H1 (cell line): ENCODE results near the gene SLC22A23. TPM values are rescaled to one million over a fixed set of nuclear protein-coding genes. Genes with fewer than 3 reads are reported as not detected.

Source experiments
- CTCF ChIA-PET: fragments of 300-600 bp; sonication (Branson Sonifier 250); formaldehyde crosslinking; loops from one replicate; lab custom pipeline; 2021; ENCODE audit not compliant: partially characterized antibody; lab: Charles Lee
- POLR2A ChIA-PET: fragments of 300-600 bp; sonication (Branson Sonifier 250); formaldehyde crosslinking; loops from one replicate; lab custom pipeline; 2021; ENCODE audit warnings: inconsistent platforms; ENCODE audit not compliant: partially characterized antibody; lab: Charles Lee
- DNase-seq, 2 experiments: peaks; one replicate each; pipeline versions ENCODE4 v3.0.0 to v3.0.0-alpha.2; 2010 to 2022; ENCODE audit warnings: low spot score in 2 of 2, low read depth in 1 of 2, mixed read lengths in 1 of 2
- FAIRE-seq: peaks from 2 replicates; lab custom pipeline; 2011; peaks lifted over from hg19 to GRCh38; lab: Jason Lieb, UNC
- H2AFZ ChIP-seq: 2 replicates; pipeline ENCODE4 v1.8.1; 2012; ENCODE audit warnings: low read length, inconsistent platforms
- H2AK5ac ChIP-seq: 2 replicates; pipeline ENCODE4 v1.6.1; 2013; ENCODE audit warnings: low read depth, low read length
- H2BK120ac ChIP-seq: replicated peaks from 2 replicates; pipeline ENCODE3; 2013; ENCODE audit warnings: low read depth, low read length, inconsistent platforms
- H2BK12ac ChIP-seq: 2 replicates; pipeline ENCODE4 v1.6.1; 2013; ENCODE audit warnings: low read depth, low read length
- H2BK15ac ChIP-seq: 2 replicates; pipeline ENCODE4 v1.6.1; 2013; ENCODE audit warnings: low read length
- H2BK20ac ChIP-seq: 2 replicates; pipeline ENCODE4 v1.6.1; 2013; ENCODE audit warnings: low read length
- H2BK5ac ChIP-seq: 2 replicates; pipeline ENCODE4 v1.6.1; 2013; ENCODE audit warnings: low read depth, low read length
- H3K14ac ChIP-seq: 2 replicates; pipeline ENCODE4 v1.6.1; 2013; ENCODE audit warnings: inconsistent platforms; ENCODE audit not compliant: insufficient read length
- H3K18ac ChIP-seq: 2 replicates; pipeline ENCODE4 v1.6.1; 2013; ENCODE audit warnings: low read length; ENCODE audit errors: extremely low read depth
- H3K23ac ChIP-seq: 2 replicates; pipeline ENCODE4 v1.6.1; 2013; ENCODE audit warnings: inconsistent platforms; ENCODE audit not compliant: insufficient read length
- H3K23me2 ChIP-seq: 2 replicates; pipeline ENCODE4 v1.6.1; 2013; ENCODE audit warnings: low read depth, low read length
- H3K27ac ChIP-seq: 2 replicates; pipeline ENCODE4 v1.6.1; 2011; ENCODE audit warnings: low read depth, low read length, inconsistent platforms
- H3K27me3 ChIP-seq, 4 experiments: replicated peaks in 1 of 4; 1 replicate in 1 of 4; 2 replicates in 3 of 4; pipeline versions ENCODE4 v1.6.1 to v1.8.1; 2011 to 2013; ENCODE audit warnings: low read length in 3 of 4, mild to moderate bottlenecking in 3 of 4, inconsistent platforms in 2 of 4, mixed read lengths in 2 of 4, moderate library complexity in 1 of 4; ENCODE audit not compliant: control insufficient read depth in 3 of 4, insufficient read depth in 3 of 4; ENCODE audit errors: extremely low read depth in 1 of 4
- H3K36me3 ChIP-seq, 4 experiments: 2 replicates each; pipeline versions ENCODE4 v1.6.1 to v1.8.1; 2011 to 2013; ENCODE audit warnings: mild to moderate bottlenecking in 4 of 4, low read length in 3 of 4, moderate library complexity in 2 of 4, control low read depth in 1 of 4, inconsistent platforms in 1 of 4; ENCODE audit not compliant: insufficient read depth in 4 of 4, control insufficient read depth in 2 of 4
- H3K4ac ChIP-seq: replicated peaks from 2 replicates; pipeline ENCODE3; 2013; ENCODE audit warnings: low read length, low read depth, mixed read lengths, inconsistent platforms; ENCODE audit not compliant: insufficient read length
- H3K4me1 ChIP-seq, 4 experiments: replicated peaks in 1 of 4; 1 replicate in 1 of 4; 2 replicates in 3 of 4; pipeline versions ENCODE4 v1.6.1 to v1.8.1; 2011 to 2013; ENCODE audit warnings: low read length in 3 of 4, inconsistent platforms in 2 of 4, mixed read lengths in 1 of 4; ENCODE audit not compliant: insufficient read depth in 4 of 4, control insufficient read depth in 3 of 4
- H3K4me2 ChIP-seq, 2 experiments: 2 replicates each; pipeline versions ENCODE4 v1.6.1 to v1.8.1; 2011 to 2013; ENCODE audit warnings: low read depth in 2 of 2, low read length in 2 of 2, control low read depth in 1 of 2, inconsistent platforms in 1 of 2, mild to moderate bottlenecking in 1 of 2; ENCODE audit not compliant: insufficient read depth in 1 of 2
- H3K4me3 ChIP-seq, 4 experiments: fragments of 200-600, 300-600 bp in 1 of 4; sonication (generic), shearing (Covaris generic), sonication (Bioruptor Twin) in 1 of 4; 2 replicates each; pipeline versions ENCODE4 v1.5.1 to v1.8.1; 2011 to 2016; ENCODE audit warnings: low read length in 4 of 4, low read depth in 3 of 4, control low read depth in 2 of 4, inconsistent platforms in 2 of 4, mild to moderate bottlenecking in 2 of 4, mixed read lengths in 1 of 4, moderate library complexity in 1 of 4; ENCODE audit not compliant: insufficient read depth in 2 of 4; ENCODE audit errors: extremely low read depth in 1 of 4
- H3K56ac ChIP-seq: replicated peaks from 2 replicates; pipeline ENCODE3; 2013; ENCODE audit warnings: low read depth, mild to moderate bottlenecking, mixed read lengths, low read length, inconsistent platforms; ENCODE audit not compliant: insufficient read length
- H3K79me1 ChIP-seq: 2 replicates; pipeline ENCODE4 v1.6.1; 2013; ENCODE audit warnings: low read depth, low read length, control low read depth
- H3K79me2 ChIP-seq, 2 experiments: 2 replicates each; pipeline versions ENCODE4 v1.6.1 to v1.8.1; 2012 to 2013; ENCODE audit warnings: low read length in 2 of 2, mild to moderate bottlenecking in 2 of 2, inconsistent platforms in 1 of 2; ENCODE audit not compliant: insufficient read depth in 2 of 2, control insufficient read depth in 1 of 2
- H3K9ac ChIP-seq, 4 experiments: replicated peaks in 1 of 4; 1 replicate in 1 of 4; 2 replicates in 3 of 4; pipeline versions ENCODE4 v1.6.1 to v1.8.1; 2011 to 2013; ENCODE audit warnings: low read depth in 3 of 4, low read length in 3 of 4, control low read depth in 2 of 4, mild to moderate bottlenecking in 2 of 4, moderate library complexity in 2 of 4, inconsistent platforms in 1 of 4; ENCODE audit errors: extremely low read depth in 1 of 4
- H3K9me3 ChIP-seq, 2 experiments: 2 replicates each; pipeline versions ENCODE4 v1.6.1 to v1.8.1; 2012 to 2013; ENCODE audit warnings: mild to moderate bottlenecking in 2 of 2, moderate library complexity in 2 of 2, control low read depth in 1 of 2, inconsistent platforms in 1 of 2, low read depth in 1 of 2, low read length in 1 of 2, mixed read lengths in 1 of 2; ENCODE audit not compliant: insufficient read depth in 2 of 2
- H4K20me1 ChIP-seq, 2 experiments: replicated peaks in 1 of 2; 2 replicates each; pipeline versions ENCODE3 to v1.8.1; 2011 to 2013; ENCODE audit warnings: inconsistent platforms in 2 of 2, low read length in 2 of 2, mild to moderate bottlenecking in 1 of 2; ENCODE audit not compliant: insufficient read depth in 2 of 2, control insufficient read depth in 1 of 2
- H4K5ac ChIP-seq: 2 replicates; pipeline ENCODE4 v1.6.1; 2013; ENCODE audit warnings: low read length, low read depth, mixed read lengths, inconsistent platforms; ENCODE audit not compliant: insufficient read length
- H4K8ac ChIP-seq: 2 replicates; pipeline ENCODE4 v1.8.0; 2013; ENCODE audit warnings: mild to moderate bottlenecking, moderate library complexity, low read length, inconsistent platforms; ENCODE audit not compliant: insufficient read depth; ENCODE audit errors: extremely low read depth
- H4K91ac ChIP-seq: replicated peaks from 2 replicates; pipeline ENCODE3; 2013; ENCODE audit warnings: low read length, mixed read lengths, inconsistent platforms; ENCODE audit not compliant: insufficient read length
- JUND ChIP-seq: IDR thresholded peaks from 2 replicates; pipeline ENCODE4 v1.6.1; 2011; ENCODE audit warnings: mild to moderate bottlenecking, improper control_type of control experiment, low read length
- TAF7 ChIP-seq: optimal IDR thresholded peaks from 2 replicates; pipeline ENCODE3; 2011; ENCODE audit warnings: low read depth, mild to moderate bottlenecking, inconsistent platforms, low read length, moderate library complexity, borderline replicate concordance
- TBP ChIP-seq: IDR thresholded peaks from 2 replicates; pipeline ENCODE4 v1.6.1; 2011; ENCODE audit warnings: low read depth, low read length, improper control_type of control experiment
- WGBS, 2 experiments: shearing (Covaris generic) in 1 of 2; methylation state at CpG; one replicate each; pipeline versions ENCODE4 v1.1.6 to v1.1.7; 2013 to 2015; ENCODE audit warnings: low lambda C conversion rate in 2 of 2, mixed read lengths in 2 of 2, inconsistent platforms in 1 of 2, low coverage in 1 of 2, missing lambda C conversion rate in 1 of 2; ENCODE audit not compliant: insufficient replicate concordance in 2 of 2, insufficient coverage in 1 of 2, insufficient read length in 1 of 2; ENCODE audit errors: extremely low coverage in 1 of 2, missing lambda C conversion rate in 1 of 2; 5-methylcytosine and 5-hydroxymethylcytosine counted together
- polyA plus RNA-seq, 7 experiments: library from polyadenylated mRNA; depleted of rRNA in 3 of 7; stranded (reverse) in 5 of 7; unstranded in 2 of 7; fragments of >200 nt in 5 of 7; fragments of 200-250 nt in 2 of 7; gene quantifications; 1 replicate in 5 of 7; 2 replicates in 1 of 7; 4 replicates in 1 of 7; pipeline versions ENCODE4 v1.2.1 to v1.2.3, GENCODE V29; 2011 to 2013; ENCODE audit warnings: missing spikeins in 2 of 7, mixed read lengths in 2 of 7
- total RNA-seq: library from RNA; stranded (reverse); fragmentation: NEBNext Ultra II Directional; extraction: Animal tissue kit (Norgen Biotek cat#: 25700); gene quantifications from 2 replicates; pipeline ENCODE4 v1.2.1, GENCODE V29; 2021

Gene SLC22A23
- total and polyA plus RNA-seq, 2 of the 8 experiments (the other 6 are each of a cell fraction or from before 2014, with no cell fraction given): 9.9 to 38.4 TPM

- Histone ChIP-seq H3K4ac (no peak overlapping the region), H3K23me2 (no peaks in the 10 kb centered on the region), H2BK20ac (no peak overlapping the region), H3K23ac (no peak overlapping the region), H3K27ac (no peak overlapping the region), H2BK120ac (no peak overlapping the region), H4K20me1 (no peaks in the 10 kb centered on the region), H2AK5ac (no peak overlapping the region), H3K27me3 (peaks cover 0 to 1% (median 0%) of the 10 kb centered on the region in 4 experiments; a peak in 1 of 7 replicates), H2AFZ (no peak overlapping the region; the same call in 1 of the 2 replicates), H3K4me2 (no peak overlapping the region), H3K56ac (no peak overlapping the region), H3K9me3 (no peaks in the 10 kb centered on the region; a peak in 1 of 4 replicates), H4K5ac (no peak overlapping the region), H4K8ac (no peak overlapping the region), H3K9ac (no peak overlapping the region), H2BK5ac (no peak overlapping the region), H3K4me3 (no peak overlapping the region), H2BK12ac (no peak overlapping the region), H4K91ac (no peak overlapping the region), H3K4me1 (peaks cover 0 to 6% (median 2%) of the 10 kb centered on the region in 4 experiments; a peak in 3 of 7 replicates), H2BK15ac (no peak overlapping the region), H3K18ac (no peak overlapping the region), H3K79me1 (no peaks in the 10 kb centered on the region)
- DNase-seq (no peak), FAIRE-seq (no peak)
- POLR2A ChIA-PET: no interaction called here
- 91% methylated on average over 13 of the region's 13 CpGs; no CpG with 5 or more reads in 1 of the 2 experiments for WGBS, 2 experiments
- CTCF ChIA-PET: interaction anchor here (0.6 to 1.2 kb wide), 2 partner anchors 47 to 226 kb away, joined by 4 read pairs; no protein-coding TSS in a partner anchor
- TF ChIP-seq TAF7: no peak
- TF ChIP-seq TBP: no peak
- TF ChIP-seq JUND: no peak
- TF ChIP-seq, all 59 proteins: peak for 0
- Histone ChIP-seq H3K36me3 (no peaks in the 10 kb centered on the region), H3K14ac (no peak overlapping the region), H3K79me2 (no peaks in the 10 kb centered on the region)
Observed at GRCh38 chr6:3504938-3505805, 48.3 kb upstream of the SLC22A23 start.
